Cerebellar cortex (tissue), 1 donor: Measurements from ENCODE around the gene ZMIZ1.

Experiments
- DNase-seq: peaks from one replicate; pipeline ENCODE4 v3.0.0-alpha.2; 2015; ENCODE audit warnings: low spot score

The ZMIZ1 gene

DNA sequence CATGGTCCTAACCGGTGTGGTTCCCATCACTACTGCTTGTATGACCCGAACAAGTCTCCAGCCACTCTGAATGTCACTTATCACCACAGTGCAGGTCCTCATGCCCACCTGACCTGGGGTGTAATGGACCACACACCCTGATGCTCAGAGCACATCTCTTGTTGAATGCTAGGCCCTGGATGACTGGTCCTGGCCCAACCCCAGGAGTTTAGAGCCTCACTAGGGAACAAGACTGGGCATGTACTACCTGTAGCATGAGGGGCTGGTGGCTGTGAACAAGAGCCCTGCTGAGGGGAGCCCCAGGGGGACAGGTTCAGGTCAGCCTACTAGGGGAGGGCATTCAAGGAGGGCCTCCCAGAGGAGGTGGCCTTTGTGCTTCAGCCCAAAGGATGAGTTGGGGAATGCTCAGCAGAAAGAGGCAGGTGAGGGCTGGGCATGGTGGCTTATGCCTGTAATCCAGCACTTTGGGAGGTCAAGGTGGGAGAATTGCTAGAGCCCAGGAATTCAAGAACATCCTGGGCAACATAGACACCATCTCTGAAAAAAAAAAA is 31.2 kb downstream of the ZMIZ1 start:
- DNase-seq, result no peak

DNA sequence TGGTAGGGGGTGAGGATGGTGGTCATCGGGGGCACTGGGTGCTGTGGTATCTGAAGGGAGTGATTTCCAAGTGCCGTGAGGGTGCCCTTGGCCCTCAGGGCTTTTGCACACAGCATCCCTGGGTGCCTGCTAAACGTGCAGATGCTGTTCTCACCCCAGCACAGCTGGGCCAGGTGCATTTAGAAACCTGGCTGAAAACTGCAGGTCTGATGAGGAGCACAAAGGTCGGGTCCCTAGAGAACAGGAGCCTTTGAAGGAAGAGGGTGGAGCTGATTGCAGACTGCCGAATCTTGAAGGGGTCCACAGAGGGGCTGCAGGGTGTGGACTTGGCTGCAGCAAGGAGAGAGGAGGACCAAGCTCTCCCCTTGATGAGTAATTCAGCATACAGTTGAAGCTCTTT is 32.0 kb downstream of the ZMIZ1 start:
- no peak for DNase-seq

DNA sequence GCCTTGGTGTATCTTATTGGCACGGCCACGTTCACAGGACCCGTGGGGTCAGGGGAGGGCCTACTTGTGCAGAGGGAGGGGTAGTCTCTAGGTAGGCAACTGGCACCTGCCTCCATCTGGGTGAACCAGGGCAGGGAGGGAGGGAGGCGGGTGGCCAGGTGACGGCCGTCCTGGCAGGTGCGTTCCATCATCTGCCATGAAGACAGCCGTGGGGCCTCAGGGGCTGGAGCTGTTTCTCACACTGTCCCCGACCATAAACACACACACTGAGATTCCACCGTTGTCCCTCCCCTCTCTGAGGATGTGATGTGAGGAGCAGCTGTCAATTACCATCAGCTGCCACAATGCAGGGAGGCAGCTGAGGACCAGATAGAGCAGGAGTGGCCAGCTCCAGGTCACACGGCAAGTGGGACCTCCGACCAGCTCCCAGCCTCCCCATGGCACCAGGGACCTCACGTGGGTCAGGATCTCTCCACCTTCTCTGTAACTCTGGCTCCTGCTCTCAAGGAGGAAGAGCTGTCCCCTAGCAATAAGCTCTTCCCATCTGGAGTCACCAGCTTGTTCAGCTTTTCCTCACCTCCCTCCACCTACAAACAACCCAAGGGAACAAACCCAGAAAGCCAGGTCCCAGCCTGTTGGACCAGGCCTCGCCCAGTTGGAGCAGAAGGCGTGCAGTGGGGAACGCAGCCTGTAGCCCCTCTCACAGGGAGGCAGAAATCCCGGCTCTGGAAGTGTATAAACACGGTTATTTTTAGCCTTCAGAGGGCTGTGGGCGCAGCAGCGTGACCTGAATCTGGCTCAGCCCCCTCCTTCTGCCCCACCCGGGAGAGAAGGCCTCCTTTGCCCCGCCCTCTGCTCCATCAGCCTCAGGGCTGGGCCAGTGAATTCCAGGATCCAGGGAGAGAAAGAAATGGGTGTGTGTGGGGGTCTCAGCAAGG is 33.1 kb downstream of the ZMIZ1 start:
- DNase-seq, result peak; percentile 71

DNA sequence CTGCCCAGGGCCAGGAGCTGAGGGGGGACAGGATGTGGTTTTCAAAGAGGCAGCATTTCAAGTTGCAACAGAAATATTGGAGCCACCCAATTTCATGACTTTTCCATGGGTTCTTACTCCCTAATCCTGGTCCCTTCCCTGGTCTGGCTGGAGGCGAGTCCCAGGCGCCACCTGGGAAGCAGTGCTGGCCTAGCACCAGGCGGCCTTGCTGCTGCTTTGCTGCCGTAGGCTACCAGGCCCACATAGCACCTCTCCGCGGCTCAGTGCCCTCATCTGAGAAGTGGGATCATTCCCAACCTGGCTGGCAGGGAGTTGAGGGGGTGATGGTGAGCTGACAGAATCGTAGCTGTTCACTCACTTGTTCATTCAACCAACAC is 33.7 kb downstream of the ZMIZ1 start:
- peak; percentile 53 for DNase-seq

- no peak for DNase-seq
These were observed 34.4 kb downstream of the ZMIZ1 start for GRCh38 chr10:79103129-79103528.

DNA sequence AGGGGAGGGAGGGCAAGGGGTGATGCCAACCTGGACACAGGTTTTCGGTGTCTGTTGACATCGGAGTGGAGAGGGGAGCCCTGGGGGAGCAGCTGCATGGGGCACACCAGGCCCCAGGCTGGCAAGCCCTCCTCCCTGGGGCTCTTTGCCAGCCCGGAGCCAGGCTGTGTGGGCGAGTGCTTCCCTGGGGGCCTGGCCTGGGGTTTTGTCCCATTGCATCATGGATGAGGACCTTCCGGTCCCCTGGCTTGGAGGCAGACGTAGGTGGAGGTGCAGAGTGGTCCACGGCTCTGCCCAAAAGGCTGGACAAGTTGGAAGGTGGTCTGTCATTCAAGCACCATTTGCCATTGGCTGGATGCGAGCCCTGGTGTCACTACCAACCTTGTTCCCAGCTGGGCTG is 34.8 kb downstream of the ZMIZ1 start:
- no peak for DNase-seq

DNA sequence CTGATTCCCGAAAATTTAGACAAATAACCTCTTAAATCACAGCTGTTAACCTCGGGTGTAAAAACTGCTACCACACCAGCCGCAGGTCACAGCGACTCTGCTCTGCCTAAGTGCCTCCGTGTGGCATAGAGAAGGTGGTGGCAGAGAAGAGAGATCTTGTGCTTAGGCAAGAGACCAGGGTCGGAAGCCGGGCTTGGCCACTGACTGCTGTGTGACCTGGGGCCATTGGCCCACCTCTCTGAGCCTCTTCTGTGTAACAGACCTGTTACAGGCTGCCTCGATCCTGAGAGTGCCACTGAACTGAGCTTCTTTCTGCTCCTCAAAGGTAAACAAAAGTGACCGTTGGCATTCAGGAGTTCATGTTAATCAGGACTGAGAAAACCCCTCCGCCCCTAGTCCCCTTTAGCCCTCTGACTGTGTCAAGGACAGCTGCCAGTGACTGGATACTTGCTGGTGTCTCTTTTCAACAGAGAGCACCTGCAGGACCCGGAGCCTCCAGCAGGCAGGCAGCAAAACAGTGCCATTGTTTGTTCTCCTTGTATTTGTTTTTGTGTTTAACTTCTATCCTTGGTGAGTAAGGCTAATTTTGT is 36.5 kb downstream of the ZMIZ1 start:
- DNase-seq, result no peak

- DNase-seq, result no peak
These were observed 37.1 kb downstream of the ZMIZ1 start for GRCh38 chr10:79105818-79106217.

- peak; percentile 72 for DNase-seq
These were observed 37.7 kb downstream of the ZMIZ1 start for GRCh38 chr10:79106256-79107050.

GRCh38 chr10:79107736-79108264 is 39.0 kb downstream of the ZMIZ1 start:
- no peak for DNase-seq

GRCh38 chr10:79108728-79109127 is 40.0 kb downstream of the ZMIZ1 start:
- DNase-seq, result no peak

- DNase-seq, result no peak
These were observed 42.7 kb downstream of the ZMIZ1 start for GRCh38 chr10:79111427-79111826.

GRCh38 chr10:79111846-79112614 is 43.3 kb downstream of the ZMIZ1 start:
- no peak for DNase-seq

- peak; percentile 71 for DNase-seq
These were observed 44.2 kb downstream of the ZMIZ1 start for GRCh38 chr10:79112881-79113431.

GRCh38 chr10:79113827-79114226 is 45.1 kb downstream of the ZMIZ1 start:
- DNase-seq, result no peak

DNA sequence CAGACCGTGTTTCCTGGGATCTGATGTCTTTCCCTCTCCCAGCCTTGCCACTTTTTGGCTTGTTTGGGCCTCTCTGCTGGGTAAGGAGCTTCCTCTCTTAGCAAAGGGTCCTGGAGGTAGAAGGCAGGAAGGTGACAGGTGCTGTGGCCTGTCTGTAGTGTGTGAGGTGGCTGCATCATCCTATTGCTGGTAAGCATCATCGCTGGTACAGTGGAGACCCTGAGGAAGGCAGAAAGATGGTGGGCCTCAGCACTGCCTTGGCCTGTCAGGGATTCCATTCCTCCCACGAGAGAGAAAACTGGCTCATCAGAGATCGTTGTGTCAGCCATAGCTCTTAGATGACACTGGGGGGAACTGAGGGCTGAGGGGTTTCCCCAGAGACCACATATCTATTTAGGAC is 46.5 kb downstream of the ZMIZ1 start:
- DNase-seq, result no peak

DNA sequence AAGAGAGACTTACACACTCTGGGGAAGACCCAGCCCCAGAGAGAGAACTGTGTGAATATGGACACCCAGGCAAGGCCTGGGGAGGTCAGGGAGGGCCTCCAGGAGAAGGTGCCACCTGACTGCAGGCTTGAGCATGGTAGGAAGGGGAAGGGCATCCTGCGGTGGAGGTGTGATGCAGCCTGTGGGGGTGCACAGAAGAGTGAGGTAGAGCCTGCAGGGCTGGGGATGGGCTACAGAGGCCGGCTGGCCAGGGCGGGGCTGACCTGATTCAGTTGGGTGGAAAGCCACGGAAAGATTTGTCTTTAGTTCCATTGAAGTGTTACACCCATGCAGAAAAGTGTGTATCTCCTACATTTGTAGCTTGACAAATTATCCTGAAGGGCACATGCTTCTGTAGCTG is 47.6 kb downstream of the ZMIZ1 start:
- DNase-seq, result no peak

DNA sequence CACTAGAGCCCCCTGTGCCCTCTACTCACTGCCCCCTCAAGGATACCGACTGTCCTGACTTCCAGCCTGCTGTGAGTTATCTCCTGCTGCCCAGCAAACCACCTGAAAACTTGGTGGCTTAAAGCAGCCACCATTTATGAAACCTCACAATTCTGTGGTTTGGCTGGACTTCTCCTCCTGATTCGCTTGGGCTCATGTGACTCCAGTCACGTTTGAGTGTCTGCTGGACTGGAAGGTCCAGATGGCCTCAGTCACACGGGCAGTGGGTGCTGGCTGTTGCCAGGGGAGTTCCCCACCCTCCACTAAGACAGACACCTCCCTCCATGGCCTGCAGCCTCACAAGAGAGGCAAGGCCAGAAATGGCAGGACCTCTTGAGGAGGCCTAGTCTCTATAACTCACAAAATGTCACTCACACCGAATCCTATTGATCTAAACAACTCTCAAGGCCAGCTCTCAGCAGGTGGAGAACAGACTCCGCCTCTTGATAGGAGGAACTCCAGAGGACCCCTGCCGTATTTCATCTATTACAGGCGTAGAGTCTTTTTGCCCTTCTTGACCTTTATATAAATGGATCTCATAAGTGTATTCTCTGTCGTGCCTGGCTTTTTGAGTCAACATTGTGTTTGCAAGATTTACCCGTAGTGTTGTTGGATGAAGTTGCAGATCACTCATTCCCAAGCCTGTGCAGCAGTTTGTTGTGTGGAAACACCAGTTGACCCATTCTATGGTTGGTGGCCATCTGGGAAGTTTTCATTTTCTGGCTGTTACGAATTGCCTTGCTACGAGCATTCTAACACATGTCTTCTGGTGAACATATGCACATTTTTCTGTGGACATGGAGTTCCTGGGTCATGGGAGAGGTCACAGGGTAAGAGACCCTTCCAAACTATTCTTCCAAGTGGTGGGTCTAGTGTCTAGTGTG is 48.3 kb downstream of the ZMIZ1 start:
- peak; percentile 25 for DNase-seq

DNA sequence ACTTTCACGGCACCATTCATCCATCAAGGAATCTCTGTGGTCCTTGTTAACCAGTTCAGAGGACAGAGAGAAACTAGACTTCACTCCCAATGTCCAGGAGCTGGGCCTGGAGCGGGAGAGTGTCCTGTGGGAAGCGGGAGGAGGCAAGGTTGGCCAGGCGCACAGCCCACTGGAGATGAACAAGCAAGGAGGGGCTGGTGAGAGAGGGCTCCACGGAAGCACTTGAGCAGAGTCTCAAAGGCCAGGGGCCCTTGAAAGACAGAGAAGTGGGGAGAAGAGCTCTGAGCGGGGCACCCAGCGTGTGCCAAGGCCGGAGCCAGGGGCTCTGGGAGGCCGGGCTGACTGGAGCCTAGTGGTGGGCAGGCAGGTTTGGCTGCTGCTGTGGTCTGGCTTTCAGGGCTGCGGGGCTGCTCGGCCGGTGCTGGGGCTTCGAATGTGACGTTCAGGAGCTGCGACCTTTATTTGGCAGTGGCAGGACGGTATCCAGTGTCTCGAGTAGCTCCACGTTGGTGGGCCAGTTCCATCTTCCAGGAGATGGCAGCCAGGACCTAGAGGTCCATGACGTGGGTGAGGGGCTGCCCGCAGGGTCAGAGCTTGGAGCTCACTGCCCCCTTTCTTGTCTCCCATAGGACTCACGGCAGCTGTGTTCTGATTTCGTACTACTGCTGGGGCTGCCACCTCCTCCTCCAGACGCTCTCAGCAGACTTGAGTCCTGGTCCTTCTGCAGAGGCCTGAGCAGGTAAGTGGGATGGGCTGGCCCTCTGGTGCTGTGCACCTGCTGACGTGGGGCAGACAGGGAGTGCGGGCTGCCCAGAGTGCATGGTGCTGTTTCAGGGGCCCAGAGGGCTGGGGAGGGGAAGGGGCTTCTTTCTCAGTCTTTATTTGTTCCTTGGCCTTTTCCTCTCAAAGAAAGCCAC is 49.8 kb downstream of the ZMIZ1 start:
- DNase-seq, result no peak
